Panc1 (cell line): ENCODE data around the gene TNPO3. TPM values are rescaled to one million over a fixed set of nuclear protein-coding genes. Genes with fewer than 3 reads are reported as not detected.

Source experiments
- ATAC-seq: fragments of 200-7000 bp; cut with Tn5 transposase; 2 replicates; pipeline ENCODE4 v1.9.1; 2020; ENCODE audit warnings: mild to moderate bottlenecking, moderate library complexity
- BruUV-seq: library from RNA; stranded (reverse); fragments of 400-500 nt; replicated peaks from 2 replicates; lab custom pipeline; 2021; lab: Mats Ljungman, UMichigan
- CTCF ChIA-PET: fragments of 300-600 bp; sonication (Branson Sonifier 250); formaldehyde crosslinking; loops from one replicate; lab custom pipeline; 2022; ENCODE audit warnings: antibody characterized with exemption; lab: Charles Lee
- POLR2A ChIA-PET: fragments of 300-600 bp; sonication (Branson Sonifier 250); formaldehyde crosslinking; loops from one replicate; lab custom pipeline; 2022; ENCODE audit warnings: antibody characterized with exemption; lab: Charles Lee
- DNase-seq: peaks from one replicate; pipeline ENCODE4 v3.0.0-alpha.2; 2010; ENCODE audit warnings: low read depth, low spot score
- H3K27ac ChIP-seq: 2 replicates; pipeline ENCODE4 v1.5.1; 2011; ENCODE audit warnings: mild to moderate bottlenecking, low read length, inconsistent platforms
- H3K27me3 ChIP-seq: fragments of 200-500 bp; sonication (Bioruptor generic); 2 replicates; pipeline ENCODE4 v1.6.0; 2014; ENCODE audit warnings: low read length, inconsistent platforms; ENCODE audit not compliant: control insufficient read depth, insufficient read depth
- H3K36me3 ChIP-seq: fragments of 200-500 bp; sonication (Bioruptor generic); 2 replicates; pipeline ENCODE4 v1.5.1; 2014; ENCODE audit warnings: inconsistent platforms, mild to moderate bottlenecking, low read length, moderate library complexity; ENCODE audit not compliant: control insufficient read depth, insufficient read depth
- H3K4me1 ChIP-seq: 2 replicates; pipeline ENCODE4 v1.5.1; 2011; ENCODE audit warnings: inconsistent platforms, mild to moderate bottlenecking, low read length, moderate library complexity; ENCODE audit not compliant: control insufficient read depth, insufficient read depth
- H3K4me3 ChIP-seq, 2 experiments: 2 replicates each; pipeline ENCODE4 v1.5.1; 2011 to 2012; ENCODE audit warnings: low read depth in 2 of 2, low read length in 2 of 2, mild to moderate bottlenecking in 2 of 2, inconsistent platforms in 1 of 2, moderate library complexity in 1 of 2
- H3K9me3 ChIP-seq: fragments of 200-500 bp; sonication (Bioruptor generic); 2 replicates; pipeline ENCODE4 v1.5.1; 2014; ENCODE audit warnings: low read depth, mild to moderate bottlenecking, inconsistent platforms, low read length, moderate library complexity; ENCODE audit not compliant: control insufficient read depth, insufficient read depth
- POLR2AphosphoS5 ChIP-seq: IDR thresholded peaks from 2 replicates; pipeline ENCODE4 v1.6.1; 2012; ENCODE audit warnings: mild to moderate bottlenecking, low read depth, low read length, moderate library complexity
- SIN3A ChIP-seq: IDR thresholded peaks from 2 replicates; pipeline ENCODE4 v1.6.1; 2012; ENCODE audit warnings: low read depth, mild to moderate bottlenecking, low read length, moderate library complexity, borderline replicate concordance; ENCODE audit not compliant: insufficient read depth
- TCF7L2 ChIP-seq: IDR thresholded peaks from 2 replicates; pipeline ENCODE4 v1.6.1; 2011; ENCODE audit warnings: mild to moderate bottlenecking, low read depth, low read length, inconsistent platforms
- in situ Hi-C: cut with HindIII; loops from 2 replicates; pipeline ENCODE4 v1.10.0; 2016; ENCODE audit warnings: low sequenced_read_pairs, low pct_unique_long_range_greater_than_20kb
- intact Hi-C: fragments of 100-400 bp; cut with micrococcal nuclease; formaldehyde crosslinking; loops from one replicate; pipeline ENCODE4 v1.10.0; 2022; ENCODE audit not compliant: unreplicated experiment
- total RNA-seq: library from RNA; stranded (reverse); gene quantifications from one replicate; pipeline ENCODE4 v1.2.1, GENCODE V29; 2021; ENCODE audit not compliant: unreplicated experiment
- TF ChIP-seq, protein P1 (sequence below), 2 experiments: IDR thresholded peaks; 2 replicates each; pipeline ENCODE4 v1.6.1; 2011 to 2012; ENCODE audit warnings: low read depth in 2 of 2, control low read depth in 1 of 2, low read length in 1 of 2, mild to moderate bottlenecking in 1 of 2, moderate library complexity in 1 of 2; ENCODE audit not compliant: insufficient read depth in 1 of 2
- TF ChIP-seq, protein P2 (sequence below): fragments of 450-650 bp; IDR thresholded peaks from 2 replicates; pipeline ENCODE4 v1.5.1; 2017; ENCODE audit warnings: mild to moderate bottlenecking

TNPO3 gene
- total RNA-seq, 1 experiment from 2014 or later, result 71.8 TPM

DNA sequence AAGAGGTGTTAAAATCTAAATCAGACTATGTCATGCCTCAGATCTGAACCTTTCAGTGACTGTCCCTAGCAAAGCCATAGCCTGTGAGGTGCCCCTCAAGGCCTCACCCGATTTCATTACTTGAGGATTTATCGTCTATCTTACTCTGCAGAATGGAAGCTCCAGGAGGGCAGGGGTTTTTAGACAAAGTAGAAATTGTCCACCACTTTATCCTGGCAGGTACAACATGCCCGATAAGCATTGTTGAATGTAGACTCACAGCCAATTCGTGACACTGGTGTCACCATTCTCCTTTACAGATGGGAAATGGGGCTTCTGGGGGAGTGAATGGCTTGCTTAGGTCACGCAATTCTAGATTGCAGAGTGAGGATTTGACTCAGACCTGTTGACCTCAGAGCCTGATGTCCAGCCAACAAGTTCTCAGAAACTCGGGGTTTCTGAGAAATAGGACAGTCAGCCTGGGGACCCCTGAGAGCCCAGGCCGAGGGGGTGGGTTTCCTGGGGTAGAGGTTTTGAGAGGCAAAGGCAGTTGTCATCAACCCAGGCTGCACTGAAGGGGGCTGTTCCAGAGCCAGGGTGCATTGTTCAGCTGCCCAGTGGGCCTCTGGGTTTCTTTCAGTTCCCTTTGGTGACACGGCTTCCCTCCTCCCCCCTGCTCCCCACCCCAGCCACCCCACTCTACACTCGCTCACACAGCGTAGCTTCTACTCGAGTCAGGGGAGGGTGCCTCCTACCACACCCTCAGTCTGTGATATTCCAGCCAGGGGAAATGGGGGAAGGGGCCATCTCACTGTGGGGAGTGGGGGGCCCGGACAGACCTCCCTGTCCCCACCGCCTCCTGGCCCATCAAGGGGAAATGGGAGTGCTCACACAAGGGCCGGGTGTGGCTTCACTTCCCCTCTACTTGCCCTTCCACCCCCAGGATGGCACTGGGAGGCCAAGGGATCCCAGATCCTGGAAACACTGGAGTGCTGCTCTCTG lies 120.3 kb downstream of the TNPO3 start:
- DNase-seq, result no peak
- TF ChIP-seq, protein P1, sequence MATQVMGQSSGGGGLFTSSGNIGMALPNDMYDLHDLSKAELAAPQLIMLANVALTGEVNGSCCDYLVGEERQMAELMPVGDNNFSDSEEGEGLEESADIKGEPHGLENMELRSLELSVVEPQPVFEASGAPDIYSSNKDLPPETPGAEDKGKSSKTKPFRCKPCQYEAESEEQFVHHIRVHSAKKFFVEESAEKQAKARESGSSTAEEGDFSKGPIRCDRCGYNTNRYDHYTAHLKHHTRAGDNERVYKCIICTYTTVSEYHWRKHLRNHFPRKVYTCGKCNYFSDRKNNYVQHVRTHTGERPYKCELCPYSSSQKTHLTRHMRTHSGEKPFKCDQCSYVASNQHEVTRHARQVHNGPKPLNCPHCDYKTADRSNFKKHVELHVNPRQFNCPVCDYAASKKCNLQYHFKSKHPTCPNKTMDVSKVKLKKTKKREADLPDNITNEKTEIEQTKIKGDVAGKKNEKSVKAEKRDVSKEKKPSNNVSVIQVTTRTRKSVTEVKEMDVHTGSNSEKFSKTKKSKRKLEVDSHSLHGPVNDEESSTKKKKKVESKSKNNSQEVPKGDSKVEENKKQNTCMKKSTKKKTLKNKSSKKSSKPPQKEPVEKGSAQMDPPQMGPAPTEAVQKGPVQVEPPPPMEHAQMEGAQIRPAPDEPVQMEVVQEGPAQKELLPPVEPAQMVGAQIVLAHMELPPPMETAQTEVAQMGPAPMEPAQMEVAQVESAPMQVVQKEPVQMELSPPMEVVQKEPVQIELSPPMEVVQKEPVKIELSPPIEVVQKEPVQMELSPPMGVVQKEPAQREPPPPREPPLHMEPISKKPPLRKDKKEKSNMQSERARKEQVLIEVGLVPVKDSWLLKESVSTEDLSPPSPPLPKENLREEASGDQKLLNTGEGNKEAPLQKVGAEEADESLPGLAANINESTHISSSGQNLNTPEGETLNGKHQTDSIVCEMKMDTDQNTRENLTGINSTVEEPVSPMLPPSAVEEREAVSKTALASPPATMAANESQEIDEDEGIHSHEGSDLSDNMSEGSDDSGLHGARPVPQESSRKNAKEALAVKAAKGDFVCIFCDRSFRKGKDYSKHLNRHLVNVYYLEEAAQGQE (IDR thresholded peaks at IDR 0.05; ENCODE audit: insufficient read depth in 1 of 2, low read depth in 2 of 2, low read length in 1 of 2), result no peak
- TF ChIP-seq, protein P2, sequence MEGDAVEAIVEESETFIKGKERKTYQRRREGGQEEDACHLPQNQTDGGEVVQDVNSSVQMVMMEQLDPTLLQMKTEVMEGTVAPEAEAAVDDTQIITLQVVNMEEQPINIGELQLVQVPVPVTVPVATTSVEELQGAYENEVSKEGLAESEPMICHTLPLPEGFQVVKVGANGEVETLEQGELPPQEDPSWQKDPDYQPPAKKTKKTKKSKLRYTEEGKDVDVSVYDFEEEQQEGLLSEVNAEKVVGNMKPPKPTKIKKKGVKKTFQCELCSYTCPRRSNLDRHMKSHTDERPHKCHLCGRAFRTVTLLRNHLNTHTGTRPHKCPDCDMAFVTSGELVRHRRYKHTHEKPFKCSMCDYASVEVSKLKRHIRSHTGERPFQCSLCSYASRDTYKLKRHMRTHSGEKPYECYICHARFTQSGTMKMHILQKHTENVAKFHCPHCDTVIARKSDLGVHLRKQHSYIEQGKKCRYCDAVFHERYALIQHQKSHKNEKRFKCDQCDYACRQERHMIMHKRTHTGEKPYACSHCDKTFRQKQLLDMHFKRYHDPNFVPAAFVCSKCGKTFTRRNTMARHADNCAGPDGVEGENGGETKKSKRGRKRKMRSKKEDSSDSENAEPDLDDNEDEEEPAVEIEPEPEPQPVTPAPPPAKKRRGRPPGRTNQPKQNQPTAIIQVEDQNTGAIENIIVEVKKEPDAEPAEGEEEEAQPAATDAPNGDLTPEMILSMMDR, result no peak
- Histone ChIP-seq H3K9me3 (no peaks in the 10 kb centered on the region), H3K4me1 (no peaks in the 10 kb centered on the region), H3K4me3 (no peak overlapping the region), H3K27me3 (no peaks in the 10 kb centered on the region), H3K27ac (no peak overlapping the region), H3K36me3 (no peaks in the 10 kb centered on the region)
- no peak for ATAC-seq
- intact Hi-C loops (loop anchor here (10.0 kb wide), 1 partner anchor 160 kb away; no protein-coding TSS in a partner anchor), in situ Hi-C loops (no loop called here)
- CTCF ChIA-PET, result no interaction called here
- POLR2A ChIA-PET, result no interaction called here
- no TSS peak for BruUV-seq

DNA sequence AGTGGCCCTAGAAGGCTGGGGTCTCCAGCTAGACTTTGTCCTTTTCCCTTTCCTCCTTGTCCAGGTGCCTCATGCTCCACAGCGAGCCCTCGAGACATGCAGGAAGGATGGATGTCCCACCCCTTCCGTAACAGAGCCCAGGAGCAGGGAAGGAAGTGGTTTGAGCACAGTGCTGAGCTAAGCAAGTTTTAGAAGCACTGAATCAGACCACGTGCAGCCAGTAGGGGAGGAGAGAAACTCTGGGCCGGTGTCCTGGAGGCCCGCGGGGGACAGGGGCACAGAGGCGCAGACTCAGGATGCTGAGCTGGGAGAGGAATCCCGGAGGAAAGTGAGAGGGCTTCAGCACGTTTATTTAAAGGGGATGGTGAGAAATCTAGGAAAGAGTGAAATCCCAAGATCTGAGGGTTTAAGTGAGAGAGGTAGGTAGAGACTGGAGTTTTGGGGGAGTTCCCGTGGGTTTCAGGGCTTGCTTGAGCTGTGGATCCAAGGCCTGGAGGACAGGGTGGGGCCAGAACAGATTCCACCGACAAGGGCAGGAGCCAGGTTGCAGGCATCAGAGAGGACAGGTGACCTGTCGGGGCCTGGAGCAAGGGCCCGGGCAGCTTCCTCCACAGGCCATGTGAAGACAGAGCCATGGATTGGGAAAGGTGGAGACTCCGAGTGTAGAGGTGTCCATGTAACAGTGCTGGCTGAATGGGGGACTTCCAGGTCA lies 121.6 kb downstream of the TNPO3 start:
- intact Hi-C loops, result loop anchor here (10.0 kb wide), 1 partner anchor 161 kb away; no protein-coding TSS in a partner anchor
- TF ChIP-seq, protein P1 (IDR thresholded peaks at IDR 0.05; ENCODE audit: insufficient read depth in 1 of 2, low read depth in 2 of 2, low read length in 1 of 2), result no peak
- TF ChIP-seq, protein P2, result no peak
- no peak for TF ChIP-seq SIN3A
- TF ChIP-seq POLR2AphosphoS5, result no peak
- TF ChIP-seq TCF7L2, result no peak
- Histone ChIP-seq H3K36me3 (no peaks in the 10 kb centered on the region), H3K27ac (no peak overlapping the region), H3K9me3 (no peaks in the 10 kb centered on the region), H3K27me3 (no peaks in the 10 kb centered on the region), H3K4me1 (no peaks in the 10 kb centered on the region), H3K4me3 (no peak overlapping the region)
- POLR2A ChIA-PET, result no interaction called here
- ATAC-seq (no peak), DNase-seq (no peak)
- no TSS peak for BruUV-seq
- in situ Hi-C loops, result no loop called here
- CTCF ChIA-PET, result no interaction called here
